ENCODE measurements around the gene IQCK. TPM values are rescaled to one million over a fixed set of nuclear protein-coding genes. Genes with fewer than 3 reads are reported as not detected.

IQCK gene
- total RNA-seq, 4 donors from 2014 or later, result 23.1 to 62.7 (median 37.6) TPM

GRCh38 chr16:19874026-19874425 lies 156.0 kb downstream of the IQCK start:
- 67 to 76% methylated on average over 8 of the region's 8 CpGs for WGBS, 2 donors
- Histone ChIP-seq H3K4me1 (peaks cover 0 to 27% (median 3%) of the 10 kb centered on the region in 4 donors), H3K4me3 (no peak overlapping the region), H3K27me3 (no peaks in the 10 kb centered on the region), H3K27ac (peak overlapping the region in 2 of 4 donors; percentile 14 to 22), H3K36me3 (peaks cover 0 to 32% (median 0%) of the 10 kb centered on the region in 3 donors), H3K9me3 (no peaks in the 10 kb centered on the region)
- no peak for DNase-seq (ENCODE audit: low spot score in 2 of 2)
- no peak for TF ChIP-seq EP300 (IDR thresholded peaks at IDR 0.05)
- TF ChIP-seq POLR2A (IDR thresholded peaks at IDR 0.05), result no peak
- TF ChIP-seq CTCF (IDR thresholded peaks at IDR 0.05), result no peak

GRCh38 chr16:19874851-19875546 lies 156.9 kb downstream of the IQCK start:
- Histone ChIP-seq H3K9me3 (no peaks in the 10 kb centered on the region), H3K4me3 (no peak overlapping the region), H3K36me3 (peaks cover 0 to 31% (median 0%) of the 10 kb centered on the region in 3 donors), H3K27ac (peak overlapping the region in 2 of 4 donors; percentile 14 to 22), H3K27me3 (no peaks in the 10 kb centered on the region), H3K4me1 (peaks cover 0 to 27% (median 3%) of the 10 kb centered on the region in 4 donors)
- TF ChIP-seq EP300 (IDR thresholded peaks at IDR 0.05), result no peak
- no peak for TF ChIP-seq CTCF (IDR thresholded peaks at IDR 0.05)
- no peak for TF ChIP-seq POLR2A (IDR thresholded peaks at IDR 0.05)
- 64 to 69% methylated on average over 17 to 18 of the region's 18 CpGs for WGBS, 2 donors
- no peak for DNase-seq (ENCODE audit: low spot score in 2 of 2)

- H3K36me3 ChIP-seq, result peaks cover 0 to 22% (median 0%) of the 10 kb centered on the region in 3 donors
- no peaks in the 10 kb centered on the region for H3K27me3 ChIP-seq
- DNase-seq (ENCODE audit: low spot score in 2 of 2), result no peak
- peaks cover 0 to 27% (median 3%) of the 10 kb centered on the region in 4 donors for H3K4me1 ChIP-seq
- no peak overlapping the region for H3K4me3 ChIP-seq
- TF ChIP-seq EP300 (IDR thresholded peaks at IDR 0.05) (no peak), POLR2A (IDR thresholded peaks at IDR 0.05) (no peak), CTCF (IDR thresholded peaks at IDR 0.05) (no peak)
- no peaks in the 10 kb centered on the region for H3K9me3 ChIP-seq
- 75 to 80% methylated on average over 6 of the region's 6 CpGs for WGBS, 2 donors
- peak overlapping the region in 1 of 4 donors; percentile 50 for H3K27ac ChIP-seq
These were observed 157.8 kb downstream of the IQCK start for GRCh38 chr16:19875900-19876299.

GRCh38 chr16:19876501-19877059 lies 158.5 kb downstream of the IQCK start:
- H3K36me3 ChIP-seq, result peaks cover 0 to 16% (median 0%) of the 10 kb centered on the region in 3 donors
- no peak for DNase-seq (ENCODE audit: low spot score in 2 of 2)
- TF ChIP-seq EP300 (IDR thresholded peaks at IDR 0.05) (no peak), POLR2A (IDR thresholded peaks at IDR 0.05) (no peak), CTCF (IDR thresholded peaks at IDR 0.05) (no peak)
- H3K4me1 ChIP-seq, result peaks cover 0 to 27% (median 3%) of the 10 kb centered on the region in 4 donors
- 72 to 87% methylated on average over 9 to 10 of the region's 10 CpGs for WGBS, 2 donors
- H3K27me3 ChIP-seq, result no peaks in the 10 kb centered on the region
- peak overlapping the region in 2 of 4 donors; percentile 50 to 64 for H3K27ac ChIP-seq
- H3K9me3 ChIP-seq, result no peaks in the 10 kb centered on the region
- no peak overlapping the region for H3K4me3 ChIP-seq

GRCh38 chr16:19878757-19879156 lies 160.7 kb downstream of the IQCK start:
- DNase-seq (ENCODE audit: low spot score in 2 of 2), result no peak
- TF ChIP-seq CTCF (IDR thresholded peaks at IDR 0.05), result no peak
- no peak for TF ChIP-seq POLR2A (IDR thresholded peaks at IDR 0.05)
- no peak for TF ChIP-seq EP300 (IDR thresholded peaks at IDR 0.05)
- WGBS, 2 donors, result 81 to 82% methylated on average over 8 to 11 of the region's 11 CpGs
- H3K4me1 ChIP-seq, result peaks cover 0 to 48% (median 9%) of the 10 kb centered on the region in 4 donors
- H3K9me3 ChIP-seq, result no peaks in the 10 kb centered on the region
- H3K4me3 ChIP-seq, result no peak overlapping the region
- peak overlapping the region in 1 of 4 donors; percentile 52 for H3K27ac ChIP-seq
- H3K27me3 ChIP-seq, result peaks cover 0 to 9% of the 10 kb centered on the region in 2 donors
- H3K36me3 ChIP-seq, result peaks cover 0 to 4% (median 0%) of the 10 kb centered on the region in 3 donors
